ENCODE measurements around the gene XXYLT1. TPM values are rescaled to one million over a fixed set of nuclear protein-coding genes. Genes with fewer than 3 reads are reported as not detected.

The XXYLT1 gene
- total RNA-seq, 1 experiment from 2014 or later = 25.5 TPM

- intact Hi-C loops (cut with micrococcal nuclease) = no loop called here
- ChIA-PET POLR2A (ENCODE audit: unreplicated experiment) (no interaction called here), CTCF (no interaction called here)
- no peaks in the 10 kb centered on the region for H4K20me1 ChIP-seq (ENCODE audit: low read length)
- H3K79me2 ChIP-seq (ENCODE audit: low read length) = no peaks in the 10 kb centered on the region
- no TSS peak for BruUV-seq (replicated peaks)
- peaks cover 41% of the 10 kb centered on the region for H3K4me1 ChIP-seq (ENCODE audit: insufficient read depth, low read length)
- H3K9me2 ChIP-seq (replicated peaks; ENCODE audit: low read length) = no peaks in the 10 kb centered on the region
- H3F3A ChIP-seq (ENCODE audit: low read length, unreplicated experiment) = no peaks in the 10 kb centered on the region
- H3K9ac ChIP-seq (ENCODE audit: low read length) = no peak overlapping the region
- no peak overlapping the region for H3K27ac ChIP-seq (ENCODE audit: low read length)
- no peak overlapping the region for H3K4me3 ChIP-seq (ENCODE audit: low read length)
- H3K36me3 ChIP-seq (ENCODE audit: low read depth, low read length) = no peaks in the 10 kb centered on the region
- no peak overlapping the region for H2AFZ ChIP-seq (ENCODE audit: low read length)
- TF ChIP-seq CTCF (conservative IDR thresholded peaks at IDR 0.05; ENCODE audit: low read depth, low read length) (no peak), EZH2 (IDR thresholded peaks at IDR 0.05; ENCODE audit: low read length, unreplicated experiment) (no peak), EZH2phosphoT487 (IDR thresholded peaks at IDR 0.05; ENCODE audit: borderline replicate concordance, low read length) (no peak)
- no peaks in the 10 kb centered on the region for H3K27me3 ChIP-seq (ENCODE audit: low read length)
- no peaks in the 10 kb centered on the region for H3K9me3 ChIP-seq (ENCODE audit: low read length)
- DNase-seq (no peak), ATAC-seq (no peak)
- H3K4me2 ChIP-seq (ENCODE audit: low read length) = no peak overlapping the region
These were observed 241.9 kb downstream of the XXYLT1 start for GRCh38 chr3:195028877-195029606.

- CTCF ChIA-PET = no interaction called here
- no peak overlapping the region for H3K27ac ChIP-seq (ENCODE audit: low read length)
- no peak overlapping the region for H3K9ac ChIP-seq (ENCODE audit: low read length)
- no peak overlapping the region for H3K4me3 ChIP-seq (ENCODE audit: low read length)
- ATAC-seq = no peak
- DNase-seq = no peak
- peaks cover 9% of the 10 kb centered on the region for H3K4me1 ChIP-seq (ENCODE audit: insufficient read depth, low read length)
- H3K79me2 ChIP-seq (ENCODE audit: low read length) = no peaks in the 10 kb centered on the region
- no peak overlapping the region for H2AFZ ChIP-seq (ENCODE audit: low read length)
- no peaks in the 10 kb centered on the region for H3K27me3 ChIP-seq (ENCODE audit: low read length)
- no peaks in the 10 kb centered on the region for H4K20me1 ChIP-seq (ENCODE audit: low read length)
- BruUV-seq (replicated peaks) = no TSS peak
- TF ChIP-seq EZH2phosphoT487 (IDR thresholded peaks at IDR 0.05; ENCODE audit: borderline replicate concordance, low read length) (no peak), EZH2 (IDR thresholded peaks at IDR 0.05; ENCODE audit: low read length, unreplicated experiment) (no peak), CTCF (conservative IDR thresholded peaks at IDR 0.05; ENCODE audit: low read depth, low read length) (no peak)
- H3F3A ChIP-seq (ENCODE audit: low read length, unreplicated experiment) = no peaks in the 10 kb centered on the region
- intact Hi-C loops (cut with micrococcal nuclease) = no loop called here
- no peaks in the 10 kb centered on the region for H3K36me3 ChIP-seq (ENCODE audit: low read depth, low read length)
- H3K4me2 ChIP-seq (ENCODE audit: low read length) = no peak overlapping the region
- POLR2A ChIA-PET (ENCODE audit: unreplicated experiment) = no interaction called here
- H3K9me2 ChIP-seq (replicated peaks; ENCODE audit: low read length) = no peaks in the 10 kb centered on the region
- no peaks in the 10 kb centered on the region for H3K9me3 ChIP-seq (ENCODE audit: low read length)
These were observed 245.1 kb downstream of the XXYLT1 start for GRCh38 chr3:195025884-195026200.

GRCh38 chr3:195025056-195025883 is 245.7 kb downstream of the XXYLT1 start:
- no peaks in the 10 kb centered on the region for H3K9me3 ChIP-seq (ENCODE audit: low read length)
- no peaks in the 10 kb centered on the region for H3F3A ChIP-seq (ENCODE audit: low read length, unreplicated experiment)
- no peak overlapping the region for H3K9ac ChIP-seq (ENCODE audit: low read length)
- no peak overlapping the region for H3K4me2 ChIP-seq (ENCODE audit: low read length)
- no peaks in the 10 kb centered on the region for H4K20me1 ChIP-seq (ENCODE audit: low read length)
- intact Hi-C loops (cut with micrococcal nuclease) = no loop called here
- no peak overlapping the region for H3K27ac ChIP-seq (ENCODE audit: low read length)
- no peak for TF ChIP-seq EZH2 (IDR thresholded peaks at IDR 0.05; ENCODE audit: low read length, unreplicated experiment)
- TF ChIP-seq EZH2phosphoT487 (IDR thresholded peaks at IDR 0.05; ENCODE audit: borderline replicate concordance, low read length) = no peak
- no peak for TF ChIP-seq CTCF (conservative IDR thresholded peaks at IDR 0.05; ENCODE audit: low read depth, low read length)
- peaks cover 3% of the 10 kb centered on the region for H3K4me1 ChIP-seq (ENCODE audit: insufficient read depth, low read length)
- H2AFZ ChIP-seq (ENCODE audit: low read length) = no peak overlapping the region
- no peaks in the 10 kb centered on the region for H3K9me2 ChIP-seq (replicated peaks; ENCODE audit: low read length)
- no peaks in the 10 kb centered on the region for H3K79me2 ChIP-seq (ENCODE audit: low read length)
- no peak overlapping the region for H3K4me3 ChIP-seq (ENCODE audit: low read length)
- ChIA-PET CTCF (no interaction called here), POLR2A (ENCODE audit: unreplicated experiment) (no interaction called here)
- ATAC-seq (no peak), DNase-seq (no peak)
- no TSS peak for BruUV-seq (replicated peaks)
- no peaks in the 10 kb centered on the region for H3K27me3 ChIP-seq (ENCODE audit: low read length)
- H3K36me3 ChIP-seq (ENCODE audit: low read depth, low read length) = no peaks in the 10 kb centered on the region
